PC-3 (cell line): ENCODE results near the gene ANXA9. TPM values are rescaled to one million over a fixed set of nuclear protein-coding genes. Genes with fewer than 3 reads are reported as not detected.

ENCODE experiments used
- ATAC-seq: fragments of 200-7000 bp; cut with Tn5 transposase; 2 replicates; pipeline ENCODE4 v1.9.1; 2020; ENCODE audit warnings: mild to moderate bottlenecking, moderate library complexity
- BruUV-seq: library from RNA; stranded (reverse); fragments of 400-500 nt; replicated peaks from 2 replicates; lab custom pipeline; 2021; lab: Mats Ljungman, UMichigan
- CTCF ChIA-PET: fragments of 300-600 bp; sonication (Branson Sonifier 250); formaldehyde crosslinking; loops from one replicate; lab custom pipeline; 2022; ENCODE audit warnings: antibody characterized with exemption; lab: Charles Lee
- POLR2A ChIA-PET: fragments of 300-600 bp; sonication (Branson Sonifier 250); formaldehyde crosslinking; loops from one replicate; lab custom pipeline; 2022; ENCODE audit warnings: antibody characterized with exemption; ENCODE audit not compliant: unreplicated experiment; lab: Charles Lee
- DNase-seq: peaks from one replicate; pipeline ENCODE4 v3.0.0-alpha.2; 2015
- H2AFZ ChIP-seq: fragments of 300-600 bp; sonication (generic); 2 replicates; pipeline ENCODE4 v1.6.0; 2016; ENCODE audit warnings: antibody characterized with exemption, low read length
- H3F3A ChIP-seq: fragments of 300-600 bp; sonication (generic); one replicate; pipeline ENCODE4 v1.6.0; 2017; ENCODE audit warnings: antibody characterized with exemption, low read length, control low read depth, mild to moderate bottlenecking; ENCODE audit not compliant: unreplicated experiment
- H3K27ac ChIP-seq: fragments of 300-600 bp; sonication (generic); 2 replicates; pipeline ENCODE4 v1.5.1; 2016; ENCODE audit warnings: mild to moderate bottlenecking, low read length
- H3K27me3 ChIP-seq: fragments of 300-600 bp; sonication (generic); 2 replicates; pipeline ENCODE4 v1.6.1; 2016; ENCODE audit warnings: low read length, mixed read lengths
- H3K36me3 ChIP-seq: fragments of 300-600 bp; sonication (generic); 2 replicates; pipeline ENCODE4 v1.6.1; 2016; ENCODE audit warnings: low read depth, mixed run types, low read length, mixed read lengths
- H3K4me1 ChIP-seq: fragments of 300-600 bp; sonication (generic); 2 replicates; pipeline ENCODE4 v1.5.1; 2016; ENCODE audit warnings: low read length; ENCODE audit not compliant: insufficient read depth
- H3K4me2 ChIP-seq: fragments of 300-600 bp; sonication (generic); 2 replicates; pipeline ENCODE4 v1.6.0; 2016; ENCODE audit warnings: low read length
- H3K4me3 ChIP-seq: fragments of 300-600 bp; sonication (generic); 2 replicates; pipeline ENCODE4 v1.5.1; 2016; ENCODE audit warnings: mild to moderate bottlenecking, low read length, mixed read lengths
- H3K79me2 ChIP-seq: fragments of 300-600 bp; sonication (generic); 2 replicates; pipeline ENCODE4 v1.6.1; 2017; ENCODE audit warnings: low read length, mixed read lengths
- H3K9ac ChIP-seq: fragments of 300-600 bp; sonication (generic); 2 replicates; pipeline ENCODE4 v1.6.0; 2016; ENCODE audit warnings: mild to moderate bottlenecking, low read length
- H3K9me2 ChIP-seq: fragments of 300-600 bp; sonication (generic); replicated peaks from 2 replicates; pipeline ENCODE4 v1.6.1; 2016; ENCODE audit warnings: mixed run types, low read length, mixed read lengths
- H3K9me3 ChIP-seq: fragments of 300-600 bp; sonication (generic); 2 replicates; pipeline ENCODE4 v1.6.1; 2016; ENCODE audit warnings: low read length, mixed read lengths
- H4K20me1 ChIP-seq: fragments of 300-600 bp; sonication (generic); 2 replicates; pipeline ENCODE4 v1.6.1; 2016; ENCODE audit warnings: low read length, mixed read lengths
- EZH2 ChIP-seq: fragments of 300-600 bp; sonication (generic); IDR thresholded peaks from one replicate; pipeline ENCODE4 v1.6.1; 2017; ENCODE audit warnings: antibody characterized with exemption, mild to moderate bottlenecking, low read length; ENCODE audit not compliant: unreplicated experiment
- EZH2phosphoT487 ChIP-seq: fragments of 300-600 bp; sonication (generic); IDR thresholded peaks from 2 replicates; pipeline ENCODE4 v1.6.1; 2018; ENCODE audit warnings: mild to moderate bottlenecking, antibody characterized with exemption, low read length, borderline replicate concordance
- intact Hi-C: fragments of 100-400 bp; cut with micrococcal nuclease; formaldehyde crosslinking; loops from 2 replicates; pipeline ENCODE4 v1.9.0; 2023
- total RNA-seq: library from RNA; depleted of rRNA; stranded (reverse); fragments of >200 nt; gene quantifications from 2 replicates; pipeline ENCODE4 v1.2.3, GENCODE V29; 2014
- TF ChIP-seq, protein P1 (sequence below): fragments of 300-600 bp; sonication (generic); conservative IDR thresholded peaks from 2 replicates; pipeline ENCODE4 v1.5.1; 2017; ENCODE audit warnings: antibody characterized with exemption, low read depth, mild to moderate bottlenecking, low read length

ANXA9 gene
- total RNA-seq, 1 experiment from 2014 or later: 0.18 TPM

DNA sequence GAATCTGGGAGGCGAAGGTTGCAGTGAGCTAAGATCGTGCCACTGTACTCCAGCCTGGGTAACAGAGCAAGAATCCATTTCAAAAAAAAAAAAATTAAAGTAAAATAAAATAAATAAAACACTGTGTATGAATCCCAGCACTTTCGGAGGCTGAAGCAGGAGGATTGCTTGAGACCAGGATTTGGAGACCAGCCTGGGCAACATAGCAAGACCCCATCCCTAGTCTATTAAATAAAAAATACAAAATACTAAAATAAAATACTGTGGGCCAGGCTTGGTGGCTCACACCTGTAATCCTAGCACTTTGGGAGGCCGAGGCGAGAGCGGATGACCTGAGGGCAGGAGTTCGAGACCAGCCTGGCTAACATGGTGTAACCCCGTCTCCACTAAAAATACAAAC is 50.1 kb downstream of the ANXA9 start:
- no peak overlapping the region for H3K4me2 ChIP-seq
- H3K9me3 ChIP-seq: no peaks in the 10 kb centered on the region
- no peaks in the 10 kb centered on the region for H3F3A ChIP-seq
- no peaks in the 10 kb centered on the region for H3K79me2 ChIP-seq
- no TSS peak for BruUV-seq
- TF ChIP-seq EZH2 (no peak), EZH2phosphoT487 (no peak)
- TF ChIP-seq, protein P1, sequence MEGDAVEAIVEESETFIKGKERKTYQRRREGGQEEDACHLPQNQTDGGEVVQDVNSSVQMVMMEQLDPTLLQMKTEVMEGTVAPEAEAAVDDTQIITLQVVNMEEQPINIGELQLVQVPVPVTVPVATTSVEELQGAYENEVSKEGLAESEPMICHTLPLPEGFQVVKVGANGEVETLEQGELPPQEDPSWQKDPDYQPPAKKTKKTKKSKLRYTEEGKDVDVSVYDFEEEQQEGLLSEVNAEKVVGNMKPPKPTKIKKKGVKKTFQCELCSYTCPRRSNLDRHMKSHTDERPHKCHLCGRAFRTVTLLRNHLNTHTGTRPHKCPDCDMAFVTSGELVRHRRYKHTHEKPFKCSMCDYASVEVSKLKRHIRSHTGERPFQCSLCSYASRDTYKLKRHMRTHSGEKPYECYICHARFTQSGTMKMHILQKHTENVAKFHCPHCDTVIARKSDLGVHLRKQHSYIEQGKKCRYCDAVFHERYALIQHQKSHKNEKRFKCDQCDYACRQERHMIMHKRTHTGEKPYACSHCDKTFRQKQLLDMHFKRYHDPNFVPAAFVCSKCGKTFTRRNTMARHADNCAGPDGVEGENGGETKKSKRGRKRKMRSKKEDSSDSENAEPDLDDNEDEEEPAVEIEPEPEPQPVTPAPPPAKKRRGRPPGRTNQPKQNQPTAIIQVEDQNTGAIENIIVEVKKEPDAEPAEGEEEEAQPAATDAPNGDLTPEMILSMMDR: no peak
- no peak overlapping the region for H2AFZ ChIP-seq
- intact Hi-C loops: no loop called here
- no peaks in the 10 kb centered on the region for H3K27me3 ChIP-seq
- no peak for ATAC-seq
- no peaks in the 10 kb centered on the region for H3K9me2 ChIP-seq
- H3K27ac ChIP-seq: no peak overlapping the region
- peaks cover 5% of the 10 kb centered on the region for H3K4me1 ChIP-seq
- no peak overlapping the region for H3K4me3 ChIP-seq
- no peak overlapping the region for H3K9ac ChIP-seq
- no peak for DNase-seq
- ChIA-PET CTCF (no interaction called here), POLR2A (no interaction called here)
- H3K36me3 ChIP-seq: peaks cover 6% of the 10 kb centered on the region
- H4K20me1 ChIP-seq: no peaks in the 10 kb centered on the region

DNA sequence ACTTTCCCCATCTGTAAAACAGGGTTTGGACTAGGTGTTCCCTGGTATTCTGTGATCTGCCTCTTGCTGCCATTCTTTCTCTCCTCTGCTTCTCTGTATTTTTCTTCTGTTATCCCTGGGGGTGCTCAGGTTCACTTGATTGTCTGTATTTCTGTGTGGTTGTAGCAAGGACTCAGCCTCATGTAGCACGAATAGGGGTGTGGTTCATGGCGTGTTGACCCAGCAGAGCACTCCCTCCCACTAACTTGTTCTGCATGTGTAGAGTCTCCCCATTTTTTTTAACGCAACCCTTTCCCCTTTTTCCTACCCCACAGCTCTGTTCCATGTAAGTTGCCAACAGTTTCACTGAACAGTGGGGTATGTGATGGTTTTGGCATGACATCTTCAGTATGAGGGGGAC is 53.1 kb downstream of the ANXA9 start:
- no peak overlapping the region for H3K27ac ChIP-seq
- H3K79me2 ChIP-seq: no peaks in the 10 kb centered on the region
- BruUV-seq: TSS peak; percentile 23
- no peak overlapping the region for H3K9ac ChIP-seq
- no peak overlapping the region for H3K4me3 ChIP-seq
- no peaks in the 10 kb centered on the region for H3F3A ChIP-seq
- no peaks in the 10 kb centered on the region for H3K9me3 ChIP-seq
- H3K36me3 ChIP-seq: no peaks in the 10 kb centered on the region; the same call in 1 of the 2 replicates
- H2AFZ ChIP-seq: no peak overlapping the region
- intact Hi-C loops: no loop called here
- H3K27me3 ChIP-seq: no peaks in the 10 kb centered on the region
- TF ChIP-seq EZH2phosphoT487 (no peak), EZH2 (no peak)
- TF ChIP-seq, protein P1: no peak
- no peak for ATAC-seq
- no peaks in the 10 kb centered on the region for H3K9me2 ChIP-seq
- no peaks in the 10 kb centered on the region for H4K20me1 ChIP-seq
- ChIA-PET POLR2A (no interaction called here), CTCF (no interaction called here)
- peaks cover 5% of the 10 kb centered on the region for H3K4me1 ChIP-seq
- DNase-seq: no peak
- no peak overlapping the region for H3K4me2 ChIP-seq

DNA sequence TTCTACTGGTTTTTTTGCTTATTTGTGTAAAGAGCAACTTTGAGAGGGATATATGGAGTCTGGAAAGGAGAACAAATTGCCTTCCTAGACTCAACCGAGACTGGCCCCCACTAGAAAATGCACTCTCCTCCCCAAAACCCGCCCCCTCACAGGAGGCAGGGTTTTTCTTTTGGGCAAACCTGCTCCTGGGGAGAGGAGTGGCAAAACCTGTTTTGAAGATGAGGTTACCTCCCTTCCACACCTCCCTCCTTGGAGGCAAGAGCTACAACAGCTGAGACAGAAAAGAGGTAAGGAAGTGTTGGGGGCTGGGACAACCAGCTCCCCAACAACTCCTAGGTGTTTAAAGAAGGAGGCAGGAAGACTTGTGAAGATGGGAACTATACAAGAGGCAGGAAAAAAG is 54.3 kb downstream of the ANXA9 start, which contains the start of gene BNIPL:
Gene BNIPL (plus strand): TSS at position 231 of the 400 bp plus-strand sequence. CDS start 140 bp downstream, at position 371.
- no TSS peak for BruUV-seq
- Histone ChIP-seq H4K20me1 (no peaks in the 10 kb centered on the region), H3K27me3 (no peaks in the 10 kb centered on the region), H3K4me2 (no peak within 1 kb of the TSS), H3K9me2 (no peaks in the 10 kb centered on the region), H2AFZ (no peak within 1 kb of the TSS), H3K36me3 (no peaks in the 10 kb centered on the region; the same call in 1 of the 2 replicates), H3K4me1 (peaks cover 5% of the 10 kb centered on the region), H3K9me3 (no peaks in the 10 kb centered on the region), H3K79me2 (no peaks in the 10 kb centered on the region), H3K27ac (no peak within 1 kb of the TSS), H3K4me3 (no peak within 1 kb of the TSS), H3F3A (no peaks in the 10 kb centered on the region), H3K9ac (no peak within 1 kb of the TSS)
- no peak for TF ChIP-seq EZH2
- TF ChIP-seq EZH2phosphoT487: no peak
- TF ChIP-seq, protein P1: no peak
- intact Hi-C loops: no loop called here
- ChIA-PET CTCF (no interaction called here), POLR2A (no interaction called here)
- DNase-seq (peak; percentile 21), ATAC-seq (no peak)
